CD4-positive, alpha-beta T cell (primary cell): Measurements from ENCODE around the gene SPRYD3. TPM values are rescaled to one million over a fixed set of nuclear protein-coding genes. Genes with fewer than 3 reads are reported as not detected.
"Not testable (repeated sequence)": the region's sequence is repeated elsewhere in the genome, so short reads cannot be mapped to it uniquely, and the experiment has no call there.

ENCODE experiments used
- ATAC-seq: fragments of 200-7000 bp; cut with Tn5 transposase; one replicate; pipeline ENCODE4 v1.10.0; 2022; ENCODE audit warnings: mild to moderate bottlenecking; ENCODE audit not compliant: poor library complexity
- CTCF ChIA-PET: fragments of 350-600 bp; sonication (Branson Sonifier 250); formaldehyde crosslinking; loops from one replicate; lab custom pipeline; 2021; ENCODE audit warnings: antibody characterized with exemption, inconsistent platforms; lab: Charles Lee
- POLR2A ChIA-PET: fragments of 350-600 bp; sonication (Branson Sonifier 250); formaldehyde crosslinking; loops from one replicate; lab custom pipeline; 2021; ENCODE audit warnings: antibody characterized with exemption, inconsistent platforms; lab: Charles Lee
- DNase-seq, 14 experiments: peaks; one replicate each; pipeline ENCODE4 v3.0.0-alpha.2; 2013 to 2020; ENCODE audit warnings: mixed read lengths in 2 of 14
- H3K27ac ChIP-seq, 2 donors: one replicate each; pipeline versions ENCODE4 v1.5.1 to v1.7.0; 2013; ENCODE audit warnings: low read length in 2 of 2, low read depth in 1 of 2, mild to moderate bottlenecking in 1 of 2
- H3K27me3 ChIP-seq, 2 experiments: 1 replicate in 1 of 2; 2 replicates in 1 of 2; pipeline versions ENCODE4 v1.6.1 to v1.7.0; 2013; ENCODE audit warnings: low read length in 2 of 2, control low read depth in 1 of 2, mild to moderate bottlenecking in 1 of 2, moderate library complexity in 1 of 2; ENCODE audit not compliant: insufficient read depth in 2 of 2, control insufficient read depth in 1 of 2
- H3K36me3 ChIP-seq: one replicate; pipeline ENCODE4 v1.6.1; 2013; ENCODE audit warnings: low read length, control low read depth; ENCODE audit not compliant: insufficient read depth
- H3K4me1 ChIP-seq: one replicate; pipeline ENCODE4 v1.6.1; 2013; ENCODE audit warnings: low read length, control low read depth; ENCODE audit not compliant: insufficient read depth
- H3K4me3 ChIP-seq: one replicate; pipeline ENCODE4 v1.5.1; 2013; ENCODE audit warnings: mild to moderate bottlenecking, low read length, moderate library complexity
- H3K9me3 ChIP-seq, 2 experiments: 1 replicate in 1 of 2; 2 replicates in 1 of 2; pipeline versions ENCODE4 v1.6.1 to v1.7.0; 2013; ENCODE audit warnings: low read length in 2 of 2, mild to moderate bottlenecking in 2 of 2, control low read depth in 1 of 2, moderate library complexity in 1 of 2; ENCODE audit not compliant: control insufficient read depth in 1 of 2, insufficient read depth in 1 of 2
- H3K27ac Mint-ChIP-seq: one replicate; pipeline ENCODE4 v1.8.0; 2020; ENCODE audit warnings: mixed read lengths
- H3K27me3 Mint-ChIP-seq: one replicate; pipeline ENCODE4 v1.8.0; 2021; ENCODE audit warnings: mixed read lengths
- H3K36me3 Mint-ChIP-seq: one replicate; pipeline ENCODE4 v1.8.0; 2021; ENCODE audit warnings: low read depth, mixed read lengths
- H3K4me1 Mint-ChIP-seq: one replicate; pipeline ENCODE4 v1.8.0; 2021; ENCODE audit warnings: low read depth, mixed read lengths
- H3K4me3 Mint-ChIP-seq: one replicate; pipeline ENCODE4 v1.8.0; 2020; ENCODE audit warnings: mild to moderate bottlenecking, mixed read lengths
- H3K9me3 Mint-ChIP-seq: one replicate; pipeline ENCODE4 v1.8.0; 2020; ENCODE audit warnings: mixed read lengths
- intact Hi-C, 2 experiments: fragments of 100-400 bp; cut with DNase I in 1 of 2; cut with micrococcal nuclease in 1 of 2; formaldehyde crosslinking; loops; one replicate each; pipeline versions ENCODE4 v1.15.1 to v1.9.0; 2023 to 2025; cut with DNase I, micrococcal nuclease
- total RNA-seq, 174 experiments: library from RNA in 2 of 174; stranded (reverse) in 2 of 174; gene quantifications; one replicate each; pipeline ENCODE4 v1.2.3 and lab custom pipeline; 2021 to 2026
- TF ChIP-seq, protein P1 (sequence below): fragments of 200-600 bp; IDR thresholded peaks from one replicate; pipeline ENCODE4 v1.8.0; 2022; ENCODE audit warnings: antibody characterized with exemption, mild to moderate bottlenecking

The SPRYD3 gene
- total RNA-seq, 2 experiments from 2014 or later, result 17.7 to 21.0 TPM

DNA sequence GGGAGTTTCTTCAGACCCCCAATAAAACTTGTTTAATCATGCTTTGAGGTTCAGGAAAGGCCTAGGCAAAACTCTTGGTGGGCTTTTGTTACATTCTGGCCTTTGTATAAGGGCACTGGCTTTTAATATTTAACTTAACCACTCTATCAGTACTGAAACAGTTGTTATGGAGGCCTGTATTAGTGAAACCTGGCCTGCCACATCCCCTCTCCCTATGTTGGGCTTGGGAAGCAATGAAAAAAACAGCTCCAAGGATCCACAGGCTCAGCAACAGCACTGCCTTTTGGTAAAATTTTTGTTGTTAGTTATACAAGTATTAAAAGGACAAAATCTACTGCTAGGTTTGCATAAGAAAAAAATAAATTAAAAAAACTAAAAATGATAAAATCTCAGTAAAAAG, 34.8 kb upstream of the SPRYD3 start:
- no peaks in the 10 kb centered on the region for H3K27me3 ChIP-seq
- Mint-ChIP-seq H3K4me3 (no peak overlapping the region), H3K27ac (no peak overlapping the region), H3K36me3 (no peaks in the 10 kb centered on the region), H3K4me1 (no peaks in the 10 kb centered on the region), H3K9me3 (no peaks in the 10 kb centered on the region), H3K27me3 (no peaks in the 10 kb centered on the region)
- no peaks in the 10 kb centered on the region for H3K9me3 ChIP-seq
- DNase-seq, result no peak
- ATAC-seq, result no peak
- no peak overlapping the region for H3K4me3 ChIP-seq
- intact Hi-C loops, result no loop called here
- no peaks in the 10 kb centered on the region for H3K4me1 ChIP-seq
- CTCF ChIA-PET, result no interaction called here
- POLR2A ChIA-PET, result no interaction called here
- no peak overlapping the region for H3K27ac ChIP-seq
- no peaks in the 10 kb centered on the region for H3K36me3 ChIP-seq
- TF ChIP-seq, protein P1, sequence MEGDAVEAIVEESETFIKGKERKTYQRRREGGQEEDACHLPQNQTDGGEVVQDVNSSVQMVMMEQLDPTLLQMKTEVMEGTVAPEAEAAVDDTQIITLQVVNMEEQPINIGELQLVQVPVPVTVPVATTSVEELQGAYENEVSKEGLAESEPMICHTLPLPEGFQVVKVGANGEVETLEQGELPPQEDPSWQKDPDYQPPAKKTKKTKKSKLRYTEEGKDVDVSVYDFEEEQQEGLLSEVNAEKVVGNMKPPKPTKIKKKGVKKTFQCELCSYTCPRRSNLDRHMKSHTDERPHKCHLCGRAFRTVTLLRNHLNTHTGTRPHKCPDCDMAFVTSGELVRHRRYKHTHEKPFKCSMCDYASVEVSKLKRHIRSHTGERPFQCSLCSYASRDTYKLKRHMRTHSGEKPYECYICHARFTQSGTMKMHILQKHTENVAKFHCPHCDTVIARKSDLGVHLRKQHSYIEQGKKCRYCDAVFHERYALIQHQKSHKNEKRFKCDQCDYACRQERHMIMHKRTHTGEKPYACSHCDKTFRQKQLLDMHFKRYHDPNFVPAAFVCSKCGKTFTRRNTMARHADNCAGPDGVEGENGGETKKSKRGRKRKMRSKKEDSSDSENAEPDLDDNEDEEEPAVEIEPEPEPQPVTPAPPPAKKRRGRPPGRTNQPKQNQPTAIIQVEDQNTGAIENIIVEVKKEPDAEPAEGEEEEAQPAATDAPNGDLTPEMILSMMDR, result no peak

DNA sequence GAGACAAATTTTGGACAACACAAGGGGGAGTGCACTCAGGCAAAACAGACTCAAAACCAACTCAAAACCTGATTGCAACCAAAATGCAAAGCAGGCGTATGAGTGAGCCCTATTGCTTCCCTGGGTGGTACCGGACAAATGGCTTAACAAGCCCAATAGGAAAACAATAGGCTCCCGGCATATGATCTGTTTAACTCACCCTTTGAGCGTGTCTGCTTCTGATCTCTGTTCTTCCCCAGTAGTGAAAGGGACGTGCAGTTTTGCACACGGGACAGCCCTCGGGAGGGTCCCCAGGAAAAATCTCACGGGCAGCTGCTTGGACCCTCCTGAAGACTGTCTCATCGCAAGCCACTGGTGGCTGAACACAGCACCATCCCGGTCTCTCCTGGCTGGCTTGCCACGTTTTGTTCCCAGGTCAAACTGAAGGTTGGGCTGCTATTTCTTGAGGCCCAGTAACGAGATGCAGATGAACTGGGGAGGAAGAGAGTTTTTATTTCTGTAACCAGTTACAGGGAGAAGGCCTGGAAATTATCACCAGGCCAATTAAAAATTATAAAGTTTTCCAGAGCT, 34.0 kb upstream of the SPRYD3 start:
- Mint-ChIP-seq H3K4me3 (no peak overlapping the region), H3K9me3 (no peaks in the 10 kb centered on the region), H3K36me3 (no peaks in the 10 kb centered on the region), H3K27me3 (no peaks in the 10 kb centered on the region), H3K27ac (no peak overlapping the region), H3K4me1 (no peaks in the 10 kb centered on the region)
- DNase-seq (no peak), ATAC-seq (no peak)
- ChIA-PET POLR2A (no interaction called here), CTCF (interaction anchor here (0.7 kb wide), 1 partner anchor 16 kb away, joined by 5 read pairs; no protein-coding TSS in a partner anchor)
- H3K9me3 ChIP-seq, result no peaks in the 10 kb centered on the region
- TF ChIP-seq, protein P1, result no peak
- no peak overlapping the region for H3K4me3 ChIP-seq
- no peak overlapping the region for H3K27ac ChIP-seq
- intact Hi-C loops, result no loop called here
- no peaks in the 10 kb centered on the region for H3K27me3 ChIP-seq
- no peaks in the 10 kb centered on the region for H3K36me3 ChIP-seq
- H3K4me1 ChIP-seq, result no peaks in the 10 kb centered on the region

DNA sequence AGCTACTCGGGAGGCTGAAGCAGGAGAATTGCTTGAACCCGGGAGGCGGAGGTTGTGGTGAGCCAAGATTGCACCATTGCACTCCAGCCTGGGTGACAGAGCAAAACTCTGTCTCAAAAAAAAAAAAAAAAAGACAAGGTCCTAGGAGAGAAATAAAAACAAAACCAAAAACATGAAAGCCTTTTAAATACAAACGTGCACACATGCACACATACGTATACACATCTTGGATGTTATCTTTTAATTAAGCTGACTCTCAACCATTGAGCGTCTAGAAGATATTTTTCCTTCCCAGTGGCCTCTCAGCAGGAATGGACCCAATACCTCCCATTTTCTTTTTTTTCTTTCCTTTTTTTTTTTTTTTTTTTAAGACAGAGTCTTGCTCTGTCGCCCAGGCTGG, 33.2 kb upstream of the SPRYD3 start:
- H3K27ac Mint-ChIP-seq, H3K27me3 ChIP-seq, H3K9me3 ChIP-seq, intact Hi-C loops, H3K4me1 Mint-ChIP-seq, ATAC-seq, H3K36me3 Mint-ChIP-seq, DNase-seq, H3K4me3 Mint-ChIP-seq, H3K27me3 Mint-ChIP-seq, H3K27ac ChIP-seq, POLR2A ChIA-PET, H3K9me3 Mint-ChIP-seq, H3K36me3 ChIP-seq, H3K4me1 ChIP-seq, H3K4me3 ChIP-seq: not testable (repeated sequence)
- CTCF ChIA-PET, result interaction anchor here (0.7 kb wide), 1 partner anchor 17 kb away, joined by 5 read pairs; no protein-coding TSS in a partner anchor

DNA sequence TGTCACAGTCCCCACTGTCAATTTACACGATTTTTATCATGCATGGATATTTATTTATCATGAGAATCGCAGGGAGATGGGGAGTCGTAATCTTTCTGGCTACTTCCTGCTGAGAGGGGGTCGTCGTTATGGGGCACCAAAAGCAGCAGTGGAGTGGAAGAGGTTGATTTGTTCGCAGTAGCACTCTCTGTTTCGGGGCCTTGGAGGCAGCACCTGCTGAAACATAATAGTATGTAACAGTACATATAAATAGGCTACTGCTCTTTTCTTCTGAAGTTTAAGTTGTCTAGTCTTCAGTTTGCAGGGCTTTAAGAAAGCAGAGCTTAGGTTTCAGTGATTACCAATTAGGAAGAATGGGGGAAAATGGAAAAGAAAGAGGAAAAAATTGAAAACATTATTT, 27.9 kb upstream of the SPRYD3 start:
- CTCF ChIA-PET, result no interaction called here

More for the DNA sequence above, 27.9 kb upstream of the SPRYD3 start:
- no peaks in the 10 kb centered on the region for H3K9me3 ChIP-seq
- Mint-ChIP-seq H3K4me3 (no peak overlapping the region), H3K27ac (no peak overlapping the region), H3K27me3 (no peaks in the 10 kb centered on the region), H3K4me1 (peaks cover 24% of the 10 kb centered on the region), H3K36me3 (no peaks in the 10 kb centered on the region), H3K9me3 (no peaks in the 10 kb centered on the region)
- TF ChIP-seq, protein P1, result no peak
- intact Hi-C loops, result no loop called here
- H3K27me3 ChIP-seq, result no peaks in the 10 kb centered on the region
- no peaks in the 10 kb centered on the region for H3K36me3 ChIP-seq
- H3K4me3 ChIP-seq, result no peak overlapping the region
- peaks cover 31% of the 10 kb centered on the region for H3K4me1 ChIP-seq
- no peak overlapping the region for H3K27ac ChIP-seq
- ATAC-seq (no peak), DNase-seq (no peak)
- POLR2A ChIA-PET, result no interaction called here
